Measurements from ENCODE around the gene DPH3. TPM values are rescaled to one million over a fixed set of nuclear protein-coding genes. Genes with fewer than 3 reads are reported as not detected.

Gene DPH3
- polyA plus RNA-seq, 1 experiment: 31.4 TPM

GRCh38 chr3:16290827-16291196, 26.1 kb upstream of the DPH3 start:
- no peak for TF ChIP-seq CTCF (IDR thresholded peaks at IDR 0.05; ENCODE audit: low read depth, low read length)

GRCh38 chr3:16290007-16290826, 25.5 kb upstream of the DPH3 start:
- Histone ChIP-seq H3K9me3 (ENCODE audit: control insufficient read depth, insufficient read depth, low read length) (peaks cover 3% of the 10 kb centered on the region; the same call in 1 of the 2 replicates), H3K27ac (ENCODE audit: low read depth, low read length) (no peak overlapping the region), H3K27me3 (ENCODE audit: control insufficient read depth, insufficient read depth, low read length) (no peaks in the 10 kb centered on the region), H3K4me3 (ENCODE audit: low read depth, low read length) (no peak overlapping the region)
- CTCF ChIA-PET: interaction anchor here (0.6 to 6.6 kb wide), 50 partner anchors 11 to 943 kb away, joined by 3 to 119 read pairs (median 5); partner anchors contain the start of gene RFTN1
- TF ChIP-seq CTCF (IDR thresholded peaks at IDR 0.05; ENCODE audit: low read depth, low read length): peak; percentile 84
- DNase-seq (ENCODE audit: low read depth, low spot score): peak; percentile 21
- POLR2A ChIA-PET: interaction anchor here (0.7 kb wide), 1 partner anchor 226 kb away, joined by 3 read pairs; no protein-coding TSS in a partner anchor

More at GRCh38 chr3:16290827-16291196, 26.1 kb upstream of the DPH3 start:
- no peak for DNase-seq (ENCODE audit: low read depth, low spot score)
- Histone ChIP-seq H3K27ac (ENCODE audit: low read depth, low read length) (no peak overlapping the region), H3K9me3 (ENCODE audit: control insufficient read depth, insufficient read depth, low read length) (peaks cover 3% of the 10 kb centered on the region; the same call in 1 of the 2 replicates), H3K27me3 (ENCODE audit: control insufficient read depth, insufficient read depth, low read length) (no peaks in the 10 kb centered on the region), H3K4me3 (ENCODE audit: low read depth, low read length) (no peak overlapping the region)
- POLR2A ChIA-PET: no interaction called here
- CTCF ChIA-PET: interaction anchor here (0.6 to 6.6 kb wide), 43 partner anchors 10 to 943 kb away, joined by 3 to 119 read pairs (median 5); partner anchors contain the start of gene RFTN1

- DNase-seq (ENCODE audit: low read depth, low spot score): no peak
- H3K27me3 ChIP-seq (ENCODE audit: control insufficient read depth, insufficient read depth, low read length): no peaks in the 10 kb centered on the region
- no peak overlapping the region for H3K4me3 ChIP-seq (ENCODE audit: low read depth, low read length)
- TF ChIP-seq CTCF (IDR thresholded peaks at IDR 0.05; ENCODE audit: low read depth, low read length): no peak
- POLR2A ChIA-PET: no interaction called here
- H3K27ac ChIP-seq (ENCODE audit: low read depth, low read length): no peak overlapping the region
- CTCF ChIA-PET: interaction anchor here (0.7 to 6.6 kb wide), 12 partner anchors 20 to 595 kb away, joined by 3 to 119 read pairs (median 4); no protein-coding TSS in a partner anchor
- H3K9me3 ChIP-seq (ENCODE audit: control insufficient read depth, insufficient read depth, low read length): peaks cover 3% of the 10 kb centered on the region; the same call in 1 of the 2 replicates
These were observed 24.6 kb upstream of the DPH3 start for GRCh38 chr3:16289144-16289889.

GRCh38 chr3:16288664-16289063, 23.9 kb upstream of the DPH3 start:
- POLR2A ChIA-PET: no interaction called here
- DNase-seq (ENCODE audit: low read depth, low spot score): no peak
- CTCF ChIA-PET: interaction anchor here (0.7 to 6.6 kb wide), 8 partner anchors 19 to 595 kb away, joined by 3 to 119 read pairs (median 3); no protein-coding TSS in a partner anchor

More at GRCh38 chr3:16288664-16289063, 23.9 kb upstream of the DPH3 start:
- Histone ChIP-seq H3K27ac (ENCODE audit: low read depth, low read length) (no peak overlapping the region), H3K4me3 (ENCODE audit: low read depth, low read length) (no peak overlapping the region), H3K9me3 (ENCODE audit: control insufficient read depth, insufficient read depth, low read length) (no peaks in the 10 kb centered on the region), H3K27me3 (ENCODE audit: control insufficient read depth, insufficient read depth, low read length) (no peaks in the 10 kb centered on the region)
- TF ChIP-seq CTCF (IDR thresholded peaks at IDR 0.05; ENCODE audit: low read depth, low read length): no peak
